Measurements from ENCODE around the gene CELF1.
"Not testable (repeated sequence)": the region's sequence is repeated elsewhere in the genome, so short reads cannot be mapped to it uniquely, and the experiment has no call there.

Gene CELF1

GRCh38 chr11:47538741-47539565 is 14.0 kb downstream of the CELF1 start:
- no peak for DNase-seq (ENCODE audit: low read depth in 3 of 3)

GRCh38 chr11:47536915-47537314 is 16.0 kb downstream of the CELF1 start:
- DNase-seq (ENCODE audit: low read depth in 3 of 3): no peak

- no peak for DNase-seq (ENCODE audit: low read depth in 3 of 3)
These were observed 18.2 kb downstream of the CELF1 start for GRCh38 chr11:47534704-47535251.

GRCh38 chr11:47533690-47534151 is 19.2 kb downstream of the CELF1 start:
- no peak for DNase-seq (ENCODE audit: low read depth in 3 of 3)

GRCh38 chr11:47532597-47533213 is 20.2 kb downstream of the CELF1 start:
- DNase-seq (ENCODE audit: low read depth in 3 of 3): no peak

GRCh38 chr11:47531666-47532065 is 21.3 kb downstream of the CELF1 start:
- no peak for DNase-seq (ENCODE audit: low read depth in 3 of 3)

GRCh38 chr11:47530721-47531120 is 22.2 kb downstream of the CELF1 start:
- not testable (repeated sequence) for DNase-seq (ENCODE audit: low read depth in 3 of 3)

GRCh38 chr11:47529951-47530350 is 23.0 kb downstream of the CELF1 start:
- DNase-seq (ENCODE audit: low read depth in 3 of 3): no peak

- no peak for DNase-seq (ENCODE audit: low read depth in 3 of 3)
These were observed 25.7 kb downstream of the CELF1 start for GRCh38 chr11:47527186-47527585.

GRCh38 chr11:47526032-47526431 is 26.9 kb downstream of the CELF1 start:
- DNase-seq (ENCODE audit: low read depth in 3 of 3): not testable (repeated sequence)

- DNase-seq (ENCODE audit: low read depth in 3 of 3): no peak
These were observed 28.5 kb downstream of the CELF1 start for GRCh38 chr11:47524291-47524874.

GRCh38 chr11:47523490-47524225 is 29.3 kb downstream of the CELF1 start:
- peak in 1 of 3 experiments; percentile 14 for DNase-seq (ENCODE audit: low read depth in 3 of 3)

GRCh38 chr11:47518212-47518964 is 34.5 kb downstream of the CELF1 start:
- no peak for DNase-seq (ENCODE audit: low read depth in 3 of 3)

- no peak for DNase-seq (ENCODE audit: low read depth in 3 of 3)
These were observed 35.7 kb downstream of the CELF1 start for GRCh38 chr11:47516984-47517853.

GRCh38 chr11:47516155-47516554 is 36.8 kb downstream of the CELF1 start:
- no peak for DNase-seq (ENCODE audit: low read depth in 3 of 3)

GRCh38 chr11:47514825-47515647 is 37.9 kb downstream of the CELF1 start:
- DNase-seq (ENCODE audit: low read depth in 3 of 3): no peak

- DNase-seq (ENCODE audit: low read depth in 3 of 3): no peak
These were observed 40.2 kb downstream of the CELF1 start for GRCh38 chr11:47512701-47513100.

GRCh38 chr11:47511917-47512316 is 41.0 kb downstream of the CELF1 start:
- DNase-seq (ENCODE audit: low read depth in 3 of 3): no peak

GRCh38 chr11:47510209-47510608 is 42.7 kb downstream of the CELF1 start:
- no peak for DNase-seq (ENCODE audit: low read depth in 3 of 3)

Measured in stimulated activated CD4-positive, alpha-beta T cell treated with anti-CD3 and anti-CD28 coated beads, TNF-alpha, amount 100 ng/mL, for 4 hours (primary cell).